GM20431 (cell line): ENCODE results near the gene SGCA.

Source experiments
- in situ Hi-C: fragments of 300-500 bp; cut with MseI, MboI; formaldehyde crosslinking; loops from one replicate; pipeline ENCODE4 v1.15.0; 2020; ENCODE audit warnings: low sequenced_read_pairs; ENCODE audit not compliant: unreplicated experiment

The SGCA gene

DNA sequence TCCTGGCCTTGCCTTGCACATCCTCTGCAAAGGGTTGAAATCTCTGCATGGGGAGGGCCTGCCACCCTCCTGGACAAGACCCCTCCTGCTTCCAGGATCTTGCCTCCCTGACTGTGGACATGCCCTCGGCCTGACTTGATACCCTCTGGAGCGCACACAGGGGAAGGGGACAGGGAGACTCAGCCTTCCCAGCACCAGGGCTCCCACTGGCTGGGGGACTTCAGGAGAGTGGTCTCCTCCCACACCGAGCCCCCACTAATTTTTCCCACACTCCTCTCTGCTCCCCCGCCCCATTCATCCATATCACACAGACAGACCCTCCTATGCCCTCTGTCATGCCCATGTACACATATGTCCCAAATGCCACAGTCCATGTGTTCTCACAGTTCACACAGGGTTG, 14.3 kb downstream of the SGCA start:
- in situ Hi-C loops, result no loop called here

DNA sequence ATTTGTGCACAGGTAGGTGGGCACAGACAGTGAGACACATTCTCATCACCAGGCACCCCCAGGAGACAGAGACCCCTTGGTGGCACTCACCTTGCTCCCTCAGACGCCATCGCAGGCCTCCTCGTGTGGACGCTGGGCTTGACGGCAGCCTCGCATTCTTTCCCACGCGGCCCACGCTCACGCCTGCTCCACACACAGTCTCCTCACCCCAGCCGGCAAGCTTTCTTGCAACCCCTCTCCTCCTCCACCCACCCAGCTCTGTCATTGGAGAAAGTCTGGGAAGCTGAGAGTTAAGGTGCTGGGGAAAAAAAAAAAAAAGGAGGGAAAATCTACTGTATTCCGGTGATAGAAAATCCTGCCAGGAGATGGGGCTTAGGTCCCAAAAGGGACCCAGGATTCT, 14.8 kb downstream of the SGCA start:
- in situ Hi-C loops, result no loop called here

DNA sequence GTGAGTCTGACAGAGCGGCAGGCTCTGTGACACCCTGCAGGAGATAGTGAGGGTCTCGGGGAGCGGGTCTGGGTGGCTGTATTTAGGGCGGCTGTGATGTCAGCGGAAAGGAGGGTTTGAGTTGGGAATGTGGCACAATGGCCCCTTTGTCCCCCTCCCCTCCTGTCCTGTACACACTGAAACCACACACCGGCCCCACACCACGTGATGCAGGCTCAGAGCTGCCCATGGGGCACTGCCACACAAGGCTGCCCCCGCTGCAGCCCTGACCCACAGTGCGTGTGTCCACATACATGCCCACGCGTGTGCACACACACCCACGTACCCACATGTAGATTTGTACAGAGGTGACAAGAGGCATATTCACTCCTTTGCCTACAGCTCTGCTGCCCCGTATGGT, 15.3 kb downstream of the SGCA start:
- in situ Hi-C loops, result no loop called here

DNA sequence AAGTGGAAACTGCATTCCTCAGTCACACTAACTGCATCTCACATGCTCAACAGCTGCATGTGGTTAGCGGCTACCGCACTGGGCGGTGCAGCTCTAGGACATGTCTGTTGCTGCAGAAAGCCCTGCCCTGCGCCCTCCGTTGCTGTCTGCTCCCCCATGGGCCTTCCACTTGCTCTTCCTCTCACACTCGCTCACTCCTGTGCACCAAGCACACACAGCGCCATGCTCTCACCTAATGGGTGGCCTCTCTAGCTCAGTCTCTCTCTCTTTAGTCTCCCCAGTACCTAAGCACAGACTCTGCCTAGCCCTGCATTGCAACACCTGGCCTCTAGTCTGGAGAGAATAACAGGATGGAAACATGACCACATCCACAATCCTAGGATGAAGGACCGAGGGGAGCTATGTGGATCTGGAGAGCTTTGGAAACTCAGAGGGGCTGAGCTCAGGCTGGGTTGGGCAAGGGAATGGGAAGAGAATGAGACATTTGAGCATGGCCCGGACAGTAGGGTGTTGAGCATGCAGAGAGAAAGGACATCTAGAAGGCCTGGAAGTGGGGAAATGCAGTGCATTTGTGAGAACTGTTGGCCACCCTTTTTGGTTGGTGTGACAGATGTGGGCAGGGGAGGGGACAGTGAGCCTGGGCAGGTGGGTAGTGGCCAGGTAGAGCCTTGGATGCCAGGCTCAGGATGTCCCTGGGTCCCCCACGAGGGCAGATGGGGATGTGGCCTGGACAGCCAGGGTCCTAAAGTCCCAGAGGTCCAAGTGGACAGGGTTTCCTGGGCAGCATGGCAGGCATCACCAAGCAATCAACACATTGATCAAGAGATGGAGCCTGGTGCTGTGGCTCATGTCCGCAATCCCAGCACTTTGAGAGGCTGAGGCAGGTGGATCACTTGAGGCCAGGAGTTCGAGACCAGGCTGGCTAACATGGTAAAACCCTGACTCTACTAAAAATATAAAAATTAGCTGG, 16.1 kb downstream of the SGCA start:
- in situ Hi-C loops, result no loop called here

DNA sequence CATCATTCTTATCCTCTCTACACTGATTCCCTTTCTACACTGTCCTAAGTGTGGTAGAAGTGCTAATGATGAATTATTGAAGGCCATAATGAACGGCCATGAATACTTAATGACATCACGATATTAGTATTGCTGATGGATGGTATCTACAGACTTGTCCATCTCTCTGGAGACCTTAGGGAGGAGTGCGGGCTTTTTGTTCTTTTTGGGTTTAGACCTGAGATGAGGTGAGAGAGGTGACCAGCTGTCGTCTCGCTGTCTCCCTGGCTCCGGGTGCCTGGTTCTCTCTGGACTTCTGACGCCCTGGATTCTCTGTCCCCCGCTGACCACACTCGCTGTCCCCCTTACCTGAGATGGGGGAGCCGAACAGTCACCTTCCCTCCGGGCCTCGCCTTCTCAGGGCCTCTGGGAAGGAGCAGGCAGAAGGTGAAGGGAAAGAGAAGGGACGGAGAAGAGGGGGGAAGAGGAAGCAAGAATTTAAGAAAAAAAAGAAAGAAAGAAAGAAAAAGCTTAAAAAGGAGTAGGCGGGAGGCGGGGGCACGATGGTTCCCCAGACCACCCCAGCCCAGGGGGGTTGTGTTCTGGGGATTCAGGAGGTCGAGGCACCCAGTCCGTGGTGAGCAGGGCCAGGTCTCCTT, 17.1 kb downstream of the SGCA start:
- in situ Hi-C loops, result no loop called here

DNA sequence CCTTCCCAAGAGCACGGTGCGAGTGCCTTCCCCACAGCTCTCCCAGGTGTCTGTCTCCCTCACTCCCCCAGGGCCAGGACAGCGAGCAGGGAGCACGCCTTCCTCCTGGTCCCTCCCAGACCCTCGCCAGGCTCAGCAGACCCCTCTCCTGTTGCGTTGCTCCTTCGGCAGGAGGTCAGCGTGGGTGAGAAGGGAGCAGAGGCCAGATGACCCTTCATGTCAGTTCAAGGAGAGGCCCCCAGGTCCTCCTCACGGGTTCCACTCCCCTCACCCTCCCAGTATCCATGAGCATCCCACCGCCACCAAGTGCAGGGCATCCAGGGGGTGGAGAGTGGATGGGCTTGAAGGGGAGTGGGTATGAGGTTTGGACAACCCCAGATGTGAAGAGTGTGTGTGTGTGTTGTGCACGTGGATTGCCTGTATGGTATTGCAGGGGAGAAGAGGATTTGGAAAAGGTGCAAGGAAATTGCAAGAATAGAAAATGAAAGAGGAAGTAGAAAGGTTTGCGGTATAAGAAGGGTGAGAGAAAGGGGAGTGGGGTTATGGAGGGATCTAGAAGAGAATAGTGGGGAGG, 17.7 kb downstream of the SGCA start:
- in situ Hi-C loops, result no loop called here

DNA sequence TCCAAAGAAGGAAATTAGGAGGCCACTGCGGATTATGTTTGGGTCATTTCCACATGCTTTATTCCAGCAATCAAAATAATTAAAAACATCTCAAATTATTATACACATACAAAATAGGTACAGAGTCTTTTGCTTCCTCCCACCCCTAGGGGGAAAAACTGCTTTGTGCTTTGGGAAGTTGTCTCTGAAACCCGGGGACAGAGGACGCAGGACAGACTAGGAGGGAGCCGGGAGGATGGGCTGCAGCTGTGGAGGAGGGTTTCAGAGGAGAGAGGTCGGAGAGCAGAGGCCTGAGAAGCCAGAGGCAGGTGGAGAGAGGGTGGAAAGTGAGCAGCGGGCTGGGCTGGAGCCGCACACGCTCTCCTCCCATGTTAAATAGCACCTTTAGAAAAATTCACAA, 18.3 kb downstream of the SGCA start:
- in situ Hi-C loops, result no loop called here

DNA sequence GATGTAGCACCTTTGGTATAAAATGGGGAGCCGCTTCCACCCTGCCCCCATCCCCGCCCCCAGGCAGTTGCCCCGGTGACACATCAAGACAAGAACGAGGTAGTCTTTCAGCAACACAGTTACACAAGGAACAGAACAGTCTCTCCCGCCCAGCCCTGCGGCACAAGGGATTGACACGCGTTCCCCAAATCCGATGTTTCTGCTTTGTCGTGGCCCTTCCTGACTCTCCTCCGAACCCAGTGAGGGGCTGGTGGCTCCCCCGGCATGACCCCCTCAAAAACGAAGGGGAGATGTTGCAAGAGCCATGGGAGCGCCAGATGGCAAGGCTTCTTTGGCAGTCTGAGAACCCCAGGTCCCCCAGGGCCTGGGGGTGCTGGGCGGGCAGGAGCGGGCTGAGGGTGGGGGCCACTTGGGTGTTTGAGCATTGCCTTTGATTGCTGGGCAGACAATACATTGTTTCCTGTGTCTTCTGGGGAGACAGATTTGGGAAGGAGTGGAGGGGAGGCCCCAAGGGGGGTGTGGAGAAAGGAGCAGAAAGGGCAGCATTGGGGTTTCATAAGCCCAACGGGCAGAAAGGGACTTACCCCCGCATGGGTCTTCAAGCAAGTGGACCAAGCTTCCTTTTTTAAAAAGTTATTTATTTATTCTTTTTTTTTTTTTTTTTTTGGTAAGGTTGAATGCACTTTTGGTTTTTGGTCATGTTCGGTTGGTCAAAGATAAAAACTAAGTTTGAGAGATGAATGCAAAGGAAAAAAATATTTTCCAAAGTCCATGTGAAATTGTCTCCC, 19.0 kb downstream of the SGCA start:
- in situ Hi-C loops, result no loop called here

DNA sequence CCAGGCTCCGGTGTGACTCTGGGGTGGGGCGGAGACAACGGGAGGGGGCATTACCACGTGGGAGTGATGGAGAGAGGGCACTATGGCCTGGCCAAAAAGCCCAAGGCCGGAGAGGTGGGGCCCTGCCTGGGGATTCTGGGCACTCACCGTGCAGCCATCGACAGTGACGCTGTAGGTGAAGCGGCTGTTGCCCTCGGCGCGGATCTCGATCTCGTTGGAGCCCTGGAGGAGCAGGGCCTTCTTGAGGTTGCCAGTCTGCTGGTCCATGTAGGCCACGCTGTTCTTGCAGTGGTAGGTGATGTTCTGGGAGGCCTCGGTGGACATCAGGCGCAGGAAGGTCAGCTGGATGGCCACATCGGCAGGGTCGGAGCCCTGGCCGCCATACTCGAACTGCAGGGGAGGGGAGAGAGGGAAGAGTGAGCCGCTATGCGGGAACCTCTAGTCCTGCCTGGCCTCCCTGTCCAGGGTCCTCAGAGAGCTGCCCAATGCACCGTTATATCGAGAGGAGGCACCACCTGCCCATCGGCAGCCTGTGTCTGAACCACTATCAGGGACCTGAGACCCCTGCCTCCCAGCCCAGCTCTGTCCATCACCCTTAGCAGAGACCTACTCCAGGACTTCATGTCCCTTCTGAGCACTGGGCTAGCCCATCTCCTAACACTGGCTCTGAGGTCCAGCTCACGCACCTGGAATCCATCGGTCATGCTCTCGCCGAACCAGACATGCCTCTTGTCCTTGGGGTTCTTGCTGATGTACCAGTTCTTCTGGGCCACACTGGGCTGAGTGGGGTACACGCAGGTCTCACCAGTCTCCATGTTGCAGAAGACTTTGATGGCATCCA, 20.0 kb downstream of the SGCA start:
- in situ Hi-C loops, result no loop called here

DNA sequence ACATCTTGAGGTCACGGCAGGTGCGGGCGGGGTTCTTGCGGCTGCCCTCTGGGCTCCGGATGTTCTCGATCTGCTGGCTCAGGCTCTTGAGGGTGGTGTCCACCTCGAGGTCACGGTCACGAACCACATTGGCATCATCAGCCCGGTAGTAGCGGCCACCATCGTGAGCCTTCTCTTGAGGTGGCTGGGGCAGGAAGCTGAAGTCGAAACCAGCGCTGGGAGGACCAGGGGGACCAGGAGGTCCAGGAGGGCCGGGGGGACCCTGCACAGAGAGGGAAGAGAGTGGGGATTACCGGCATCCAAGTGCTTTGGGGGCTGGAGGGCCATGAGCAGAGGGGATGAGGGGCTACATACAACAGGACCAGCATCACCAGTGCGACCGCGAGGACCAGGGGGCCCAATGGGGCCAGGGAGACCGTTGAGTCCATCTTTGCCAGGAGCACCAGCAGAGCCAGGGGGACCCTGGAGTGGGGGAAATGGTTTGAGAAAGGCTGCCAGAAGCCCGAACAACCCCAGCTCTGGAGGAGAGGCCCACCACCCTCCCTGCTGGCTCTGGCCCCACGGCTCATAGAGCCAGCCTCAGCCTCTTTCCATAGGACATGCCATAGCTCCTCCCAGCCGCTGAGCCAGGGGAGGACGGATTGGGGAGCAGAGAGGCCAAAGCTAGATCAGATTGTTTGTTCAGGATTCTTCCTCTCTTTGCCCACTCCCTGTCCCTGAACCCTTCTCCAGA, 21.0 kb downstream of the SGCA start:
- in situ Hi-C loops, result no loop called here

DNA sequence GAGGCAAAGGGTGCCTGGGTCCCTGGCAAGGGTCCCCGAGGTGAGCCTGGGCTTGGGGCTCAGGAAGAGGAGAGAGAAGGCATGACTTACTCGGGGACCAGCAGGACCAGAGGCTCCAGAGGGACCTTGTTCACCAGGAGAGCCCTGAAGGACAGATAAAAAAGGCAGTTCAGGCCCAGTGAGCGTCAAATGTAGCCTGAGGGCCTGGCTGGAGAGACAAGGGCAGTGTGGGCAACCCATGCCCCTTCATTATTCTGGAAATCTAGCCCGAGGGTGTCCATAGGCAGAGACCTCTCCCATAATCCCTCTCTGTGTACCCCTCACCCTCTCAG, 21.6 kb downstream of the SGCA start:
- in situ Hi-C loops, result no loop called here

DNA sequence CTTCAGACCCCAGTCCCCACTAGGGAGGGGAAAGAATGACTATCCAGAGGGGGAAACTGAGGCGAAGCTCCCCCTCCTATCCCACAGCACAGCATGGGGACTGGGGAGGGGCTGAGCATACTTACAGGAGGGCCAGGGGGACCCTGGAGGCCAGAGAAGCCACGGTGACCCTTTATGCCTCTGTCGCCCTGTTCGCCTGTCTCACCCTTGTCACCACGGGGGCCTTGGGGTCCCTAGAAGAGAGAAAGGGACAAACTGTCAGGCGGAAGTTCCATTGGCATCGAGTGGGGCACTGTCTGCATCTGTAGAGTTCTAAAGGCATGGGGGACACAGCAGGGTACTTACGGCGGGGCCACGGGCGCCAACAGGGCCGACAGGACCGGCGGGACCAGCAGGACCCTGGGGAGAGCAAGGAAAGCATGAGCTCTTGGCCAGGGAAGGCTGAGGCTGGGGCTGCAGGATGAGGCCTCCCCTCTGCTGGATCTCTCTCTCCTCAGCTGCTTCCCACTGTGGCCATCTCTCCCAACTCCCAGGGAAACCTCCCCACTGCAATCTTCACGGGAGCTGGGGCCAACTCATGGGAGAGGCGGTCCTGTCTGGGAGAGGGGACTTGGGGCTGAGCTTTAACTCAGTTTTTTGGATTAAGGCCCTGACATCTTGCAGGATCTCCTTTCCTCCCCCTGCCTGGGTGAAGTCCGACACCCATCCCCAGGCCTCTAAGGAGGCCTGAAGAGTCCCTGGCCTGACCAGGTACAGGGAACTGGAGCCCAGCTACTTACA, 22.1 kb downstream of the SGCA start:
- in situ Hi-C loops, result no loop called here

DNA sequence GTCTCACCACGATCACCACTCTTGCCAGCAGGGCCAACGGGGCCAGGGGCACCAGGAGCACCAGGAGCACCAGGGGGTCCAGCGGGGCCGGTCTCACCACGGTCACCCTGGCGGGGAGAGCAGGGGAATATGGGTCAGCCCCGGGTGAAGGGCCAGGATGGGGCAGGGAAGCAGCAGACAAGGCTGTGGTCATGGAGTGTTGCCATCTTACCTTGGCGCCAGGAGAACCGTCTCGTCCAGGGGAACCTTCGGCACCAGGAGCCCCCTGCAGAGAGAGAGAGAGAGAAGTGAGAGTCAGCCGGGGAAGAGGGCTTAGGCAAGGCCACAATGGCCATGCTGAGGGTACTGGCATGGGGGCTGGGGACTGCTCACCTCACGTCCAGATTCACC, 22.7 kb downstream of the SGCA start:
- in situ Hi-C loops, result no loop called here

DNA sequence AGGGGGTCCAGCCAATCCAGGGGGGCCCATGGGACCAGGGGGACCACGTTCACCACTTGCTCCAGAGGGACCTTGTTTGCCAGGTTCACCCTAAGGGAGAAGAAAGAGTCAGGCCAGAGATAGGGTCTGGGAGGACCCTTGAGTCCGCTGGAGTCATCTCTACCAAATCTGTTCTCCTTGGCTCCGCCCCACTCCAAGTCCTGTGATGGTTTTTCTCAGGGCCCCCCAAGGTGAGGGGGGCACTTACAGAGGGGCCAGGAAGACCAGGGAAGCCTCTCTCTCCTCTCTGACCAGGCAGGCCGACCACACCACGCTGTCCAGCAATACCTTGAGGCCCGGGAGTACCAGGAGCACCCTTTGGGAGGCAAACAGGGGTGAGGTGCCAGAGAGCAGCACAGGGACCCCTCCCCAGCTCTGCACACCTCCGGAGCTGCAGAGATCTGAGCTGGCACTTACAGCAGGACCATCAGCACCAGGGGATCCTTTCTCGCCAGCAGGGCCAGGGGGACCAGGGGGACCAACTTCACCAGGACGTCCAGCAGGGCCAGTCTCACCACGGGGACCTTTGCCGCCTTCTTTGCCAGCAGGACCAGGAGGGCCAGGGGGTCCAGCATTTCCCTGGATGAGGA, 23.2 kb downstream of the SGCA start:
- in situ Hi-C loops, result no loop called here

DNA sequence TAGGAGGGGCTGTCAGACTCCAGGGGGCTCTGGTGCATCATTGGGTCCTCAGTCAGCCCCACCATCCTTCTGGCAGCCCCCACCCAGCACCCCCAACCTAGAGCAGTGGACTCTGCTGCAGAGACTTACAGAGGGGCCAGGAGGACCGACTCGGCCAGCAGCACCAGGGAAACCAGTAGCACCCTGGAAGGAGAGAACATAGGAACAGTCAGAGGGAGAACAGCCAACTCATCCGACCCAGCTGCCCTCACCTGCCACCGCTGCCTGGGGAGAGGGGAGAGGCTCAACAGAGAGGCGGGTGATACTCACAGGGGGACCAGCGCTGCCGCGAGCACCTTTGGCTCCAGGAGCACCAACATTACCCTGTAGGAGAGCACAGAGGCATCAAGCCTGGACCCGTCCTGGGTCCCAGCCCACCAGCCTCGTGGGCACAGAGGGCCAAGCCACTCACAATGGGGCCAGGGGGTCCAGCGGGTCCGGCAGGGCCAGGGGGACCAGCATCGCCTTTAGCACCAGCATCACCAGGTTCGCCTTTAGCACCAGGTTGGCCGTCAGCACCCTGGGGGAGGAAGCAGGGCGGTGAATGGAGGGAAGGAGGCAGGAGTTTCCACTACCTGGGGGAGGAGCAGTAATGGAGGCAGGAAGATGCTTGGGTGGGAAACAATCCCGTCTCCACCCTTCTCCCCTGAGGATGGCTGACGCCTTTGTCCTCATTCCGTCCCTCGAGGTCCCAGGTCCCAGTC, 23.9 kb downstream of the SGCA start:
- in situ Hi-C loops, result no loop called here

DNA sequence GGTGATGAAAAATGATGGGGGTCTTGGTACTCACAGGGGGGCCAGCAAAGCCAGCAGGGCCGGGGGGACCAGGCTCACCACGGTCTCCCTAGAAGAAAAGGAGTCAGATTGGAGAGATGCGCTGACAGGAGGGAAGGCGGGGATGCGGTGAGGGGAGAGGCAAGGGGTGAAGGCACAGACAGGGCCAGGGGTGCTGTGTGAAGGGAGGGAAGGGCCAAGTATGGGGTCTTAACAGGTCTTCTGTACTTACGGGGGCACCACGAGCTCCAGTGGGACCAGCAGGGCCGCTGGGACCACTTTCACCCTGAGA, 24.4 kb downstream of the SGCA start:
- in situ Hi-C loops, result no loop called here

DNA sequence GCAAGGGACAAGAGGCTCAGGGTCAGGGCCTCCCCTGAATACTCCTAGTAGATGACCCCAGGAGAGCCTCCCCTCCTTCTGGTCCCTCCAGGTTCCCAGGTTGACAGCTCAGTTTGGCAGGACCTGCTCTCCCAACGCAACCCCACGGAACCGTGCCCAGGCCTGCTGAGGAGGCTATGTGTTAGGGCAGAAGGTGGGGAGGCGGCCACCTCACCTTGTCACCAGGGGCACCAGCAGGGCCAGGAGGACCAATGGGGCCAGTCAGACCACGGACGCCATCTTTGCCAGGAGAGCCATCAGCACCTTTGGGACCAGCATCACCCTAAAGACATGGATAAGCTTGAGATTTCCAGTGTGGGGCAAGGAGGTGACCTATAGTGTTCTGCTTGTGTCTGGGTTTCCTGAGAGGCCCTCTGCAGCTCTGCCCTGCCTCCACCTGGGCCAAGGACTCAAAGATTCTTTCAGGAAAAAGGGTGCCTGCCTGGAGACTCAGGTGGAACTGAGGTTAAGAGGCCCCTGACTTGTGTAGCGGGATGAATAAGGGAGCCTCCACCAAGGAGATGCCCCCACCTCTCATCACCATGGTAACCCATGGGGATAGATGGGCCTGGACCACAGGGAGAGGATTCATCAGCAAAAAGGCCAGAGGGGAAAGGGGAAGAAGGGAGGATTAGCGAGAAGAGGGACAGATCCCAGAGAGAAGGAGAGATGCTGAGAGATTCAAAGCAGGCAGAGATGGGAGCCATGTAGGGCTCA, 25.0 kb downstream of the SGCA start:
- in situ Hi-C loops, result no loop called here
